Chondrocyte (in vitro differentiated cells): ENCODE measurements around the gene CECR2. TPM values are rescaled to one million over a fixed set of nuclear protein-coding genes. Genes with fewer than 3 reads are reported as not detected.

Experiments used
- DNase-seq: peaks from one replicate; pipeline ENCODE4 v3.0.0; 2021; ENCODE audit warnings: mixed read lengths, low spot score
- H3K27ac Mint-ChIP-seq: one replicate; pipeline ENCODE4 v1.8.0; 2021; ENCODE audit warnings: mild to moderate bottlenecking, moderate library complexity, mixed read lengths; ENCODE audit not compliant: unreplicated experiment
- H3K27me3 Mint-ChIP-seq: 2 replicates; pipeline ENCODE4 v1.8.0; 2021; ENCODE audit warnings: low read depth, mixed read lengths
- H3K36me3 Mint-ChIP-seq: 2 replicates; pipeline ENCODE4 v1.8.0; 2021; ENCODE audit warnings: low read depth, mixed read lengths
- H3K4me1 Mint-ChIP-seq: 2 replicates; pipeline ENCODE4 v1.8.0; 2021; ENCODE audit warnings: low read depth, mild to moderate bottlenecking, mixed read lengths
- H3K4me3 Mint-ChIP-seq: one replicate; pipeline ENCODE4 v1.8.0; 2021; ENCODE audit warnings: mild to moderate bottlenecking, moderate library complexity, mixed read lengths; ENCODE audit not compliant: unreplicated experiment
- H3K9me3 Mint-ChIP-seq: 2 replicates; pipeline ENCODE4 v1.8.0; 2021; ENCODE audit warnings: low read depth, mixed read lengths
- total RNA-seq: library from RNA; stranded (reverse); gene quantifications from 3 replicates; pipeline ENCODE4 v1.2.1, GENCODE V29; 2021
- TF ChIP-seq, protein P1 (sequence below): fragments of 200-600 bp; sonication (generic); IDR thresholded peaks from 2 replicates; pipeline ENCODE4 v1.5.0; 2021; ENCODE audit warnings: antibody characterized with exemption, mild to moderate bottlenecking, moderate library complexity

Gene CECR2
- total RNA-seq, 1 donor from 2014 or later: 0.20 TPM

DNA sequence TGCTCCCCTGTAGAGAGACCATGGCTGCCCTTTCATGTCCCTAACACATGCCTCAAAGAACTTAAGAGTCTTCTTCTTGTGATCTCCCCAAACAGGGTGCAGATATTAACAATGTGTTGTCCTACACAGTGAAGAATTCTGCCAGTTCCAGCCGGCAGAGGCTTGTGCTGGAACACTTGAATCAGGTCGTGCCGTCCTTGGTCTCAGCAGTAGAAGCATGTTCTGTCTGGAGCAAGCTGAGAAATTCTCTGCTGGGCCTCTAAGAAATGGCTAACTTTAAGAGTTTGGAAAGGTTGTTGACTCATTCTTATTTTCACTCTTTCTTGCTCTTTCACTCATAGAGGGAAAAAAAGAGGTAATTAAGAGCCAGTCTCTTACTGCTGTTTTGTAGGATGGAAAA lies 123.0 kb downstream of the CECR2 start:
- H3K36me3 Mint-ChIP-seq: no peaks in the 10 kb centered on the region
- no peaks in the 10 kb centered on the region for H3K27me3 Mint-ChIP-seq
- H3K27ac Mint-ChIP-seq: no peak overlapping the region
- H3K4me1 Mint-ChIP-seq: no peaks in the 10 kb centered on the region
- no peaks in the 10 kb centered on the region for H3K9me3 Mint-ChIP-seq
- TF ChIP-seq, protein P1, sequence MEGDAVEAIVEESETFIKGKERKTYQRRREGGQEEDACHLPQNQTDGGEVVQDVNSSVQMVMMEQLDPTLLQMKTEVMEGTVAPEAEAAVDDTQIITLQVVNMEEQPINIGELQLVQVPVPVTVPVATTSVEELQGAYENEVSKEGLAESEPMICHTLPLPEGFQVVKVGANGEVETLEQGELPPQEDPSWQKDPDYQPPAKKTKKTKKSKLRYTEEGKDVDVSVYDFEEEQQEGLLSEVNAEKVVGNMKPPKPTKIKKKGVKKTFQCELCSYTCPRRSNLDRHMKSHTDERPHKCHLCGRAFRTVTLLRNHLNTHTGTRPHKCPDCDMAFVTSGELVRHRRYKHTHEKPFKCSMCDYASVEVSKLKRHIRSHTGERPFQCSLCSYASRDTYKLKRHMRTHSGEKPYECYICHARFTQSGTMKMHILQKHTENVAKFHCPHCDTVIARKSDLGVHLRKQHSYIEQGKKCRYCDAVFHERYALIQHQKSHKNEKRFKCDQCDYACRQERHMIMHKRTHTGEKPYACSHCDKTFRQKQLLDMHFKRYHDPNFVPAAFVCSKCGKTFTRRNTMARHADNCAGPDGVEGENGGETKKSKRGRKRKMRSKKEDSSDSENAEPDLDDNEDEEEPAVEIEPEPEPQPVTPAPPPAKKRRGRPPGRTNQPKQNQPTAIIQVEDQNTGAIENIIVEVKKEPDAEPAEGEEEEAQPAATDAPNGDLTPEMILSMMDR: no peak
- DNase-seq: no peak
- H3K4me3 Mint-ChIP-seq: no peak overlapping the region

DNA sequence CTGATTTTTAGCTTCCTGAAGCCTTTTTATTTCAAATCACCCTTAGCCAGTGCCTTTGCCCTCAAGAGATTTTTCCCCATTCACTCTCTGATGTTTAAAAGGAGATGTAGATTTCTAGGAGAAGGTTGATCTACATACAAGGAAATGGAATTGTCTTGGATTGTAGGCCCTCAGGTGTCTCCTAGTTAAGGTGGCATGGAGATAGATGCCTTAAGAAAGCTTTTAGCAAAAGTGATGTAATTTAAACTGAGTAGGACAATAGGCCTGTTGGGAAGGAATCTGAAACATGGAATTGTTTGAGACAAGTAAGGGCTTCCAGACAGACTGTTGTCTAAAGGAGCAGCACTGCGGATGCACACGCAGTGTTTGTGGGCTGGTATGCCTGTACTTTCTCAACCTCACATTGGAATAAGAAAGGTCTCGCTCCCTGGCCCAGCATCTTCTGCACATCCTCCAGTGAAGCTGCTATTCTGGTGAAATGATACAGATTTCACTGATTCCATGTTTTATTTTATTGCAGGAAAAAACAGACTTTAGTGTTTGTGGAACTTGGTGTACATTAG lies 124.2 kb downstream of the CECR2 start:
- Mint-ChIP-seq H3K4me1 (no peaks in the 10 kb centered on the region), H3K9me3 (no peaks in the 10 kb centered on the region), H3K36me3 (no peaks in the 10 kb centered on the region), H3K4me3 (no peak overlapping the region), H3K27ac (no peak overlapping the region), H3K27me3 (no peaks in the 10 kb centered on the region)
- TF ChIP-seq, protein P1: no peak
- no peak for DNase-seq

- Mint-ChIP-seq H3K36me3 (no peaks in the 10 kb centered on the region), H3K27ac (no peak overlapping the region)
- TF ChIP-seq, protein P1: no peak
Observed at GRCh38 chr22:17496841-17497240, 127.6 kb downstream of the CECR2 start.

GRCh38 chr22:17501679-17502285 lies 132.5 kb downstream of the CECR2 start:
- Mint-ChIP-seq H3K27me3 (no peaks in the 10 kb centered on the region), H3K36me3 (no peaks in the 10 kb centered on the region), H3K4me3 (no peak overlapping the region), H3K9me3 (no peaks in the 10 kb centered on the region), H3K4me1 (no peaks in the 10 kb centered on the region), H3K27ac (no peak overlapping the region)
- DNase-seq: no peak
- TF ChIP-seq, protein P1: peak; percentile 89

More at GRCh38 chr22:17496841-17497240, 127.6 kb downstream of the CECR2 start:
- Mint-ChIP-seq H3K9me3 (no peaks in the 10 kb centered on the region), H3K4me3 (no peak overlapping the region), H3K27me3 (no peaks in the 10 kb centered on the region), H3K4me1 (no peaks in the 10 kb centered on the region)
- no peak for DNase-seq

DNA sequence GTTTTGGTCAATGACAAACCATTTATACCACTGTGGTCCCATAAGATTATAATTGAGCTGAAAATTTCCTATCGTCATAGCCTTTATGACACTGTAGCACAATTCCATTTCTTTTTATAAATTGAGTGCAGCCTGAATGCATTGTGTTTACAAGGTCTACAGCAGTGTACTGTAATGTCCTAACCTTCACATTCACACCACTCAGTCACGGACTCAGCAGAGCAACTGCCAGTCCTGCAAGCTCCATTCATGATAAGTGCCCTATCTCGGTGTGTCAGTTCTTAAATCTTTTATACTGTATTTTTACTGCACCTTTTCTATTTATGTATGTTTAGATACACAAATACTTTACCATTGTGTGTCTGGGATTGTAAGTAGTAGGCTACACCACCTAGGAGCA lies 138.8 kb downstream of the CECR2 start:
- Mint-ChIP-seq H3K27ac (no peak overlapping the region), H3K27me3 (no peaks in the 10 kb centered on the region), H3K9me3 (no peaks in the 10 kb centered on the region), H3K4me1 (no peaks in the 10 kb centered on the region), H3K4me3 (no peak overlapping the region), H3K36me3 (no peaks in the 10 kb centered on the region)
- DNase-seq: no peak
- TF ChIP-seq, protein P1: no peak
